ENCODE data around the gene PARD3. TPM values are rescaled to one million over a fixed set of nuclear protein-coding genes. Genes with fewer than 3 reads are reported as not detected.
A peak's percentile ranks its signal among the peaks of the same experiment; 100 is the strongest.

Gene PARD3
- total and polyA plus RNA-seq, 8 donors: 25.6 to 54.5 (median 47.8) TPM

- Histone ChIP-seq H3K4me3 (no peak overlapping the region), H3K4me1 (no peaks in the 10 kb centered on the region), H3K36me3 (no peaks in the 10 kb centered on the region), H3K27me3 (no peaks in the 10 kb centered on the region), H3K9me3 (no peaks in the 10 kb centered on the region), H3K27ac (no peak overlapping the region)
- no peak for TF ChIP-seq CTCF (IDR thresholded peaks at IDR 0.05)
- ATAC-seq (no peak), DNase-seq (no peak)
- intact Hi-C loops (cut with DNase I): no loop called here
Observed at GRCh38 chr10:34294137-34294536, 521.0 kb downstream of the PARD3 start.

GRCh38 chr10:34292675-34293074 is 522.4 kb downstream of the PARD3 start:
- DNase-seq: no peak
- Histone ChIP-seq H3K27me3 (no peaks in the 10 kb centered on the region), H3K4me1 (no peaks in the 10 kb centered on the region), H3K36me3 (no peaks in the 10 kb centered on the region), H3K4me3 (no peak overlapping the region), H3K27ac (no peak overlapping the region), H3K9me3 (no peaks in the 10 kb centered on the region)
- no peak for ATAC-seq
- no peak for TF ChIP-seq CTCF (IDR thresholded peaks at IDR 0.05)
- intact Hi-C loops (cut with DNase I): no loop called here

GRCh38 chr10:34292194-34292565 is 522.9 kb downstream of the PARD3 start:
- Histone ChIP-seq H3K4me1 (no peaks in the 10 kb centered on the region), H3K36me3 (no peaks in the 10 kb centered on the region), H3K27ac (no peak overlapping the region), H3K9me3 (no peaks in the 10 kb centered on the region), H3K4me3 (no peak overlapping the region), H3K27me3 (no peaks in the 10 kb centered on the region)
- no peak for ATAC-seq
- no peak for TF ChIP-seq CTCF (IDR thresholded peaks at IDR 0.05)
- DNase-seq: no peak
- intact Hi-C loops (cut with DNase I): no loop called here

GRCh38 chr10:34291466-34292193 is 523.5 kb downstream of the PARD3 start:
- no peak for DNase-seq
- intact Hi-C loops (cut with DNase I): no loop called here
- no peak for TF ChIP-seq CTCF (IDR thresholded peaks at IDR 0.05)
- Histone ChIP-seq H3K4me1 (no peaks in the 10 kb centered on the region), H3K27ac (peak overlapping the region in 1 of 2 donors; percentile 20), H3K9me3 (no peaks in the 10 kb centered on the region), H3K27me3 (no peaks in the 10 kb centered on the region), H3K36me3 (no peaks in the 10 kb centered on the region), H3K4me3 (no peak overlapping the region)
- ATAC-seq: no peak

- DNase-seq (peak in 2 of 4 donors; percentile 39 to 66), ATAC-seq (peak; percentile 42)
- no peak overlapping the region for H3K4me3 ChIP-seq
- no peaks in the 10 kb centered on the region for H3K36me3 ChIP-seq
- H3K27ac ChIP-seq: no peak overlapping the region
- no peaks in the 10 kb centered on the region for H3K4me1 ChIP-seq
- no peaks in the 10 kb centered on the region for H3K27me3 ChIP-seq
- H3K9me3 ChIP-seq: no peaks in the 10 kb centered on the region
- no peak for TF ChIP-seq CTCF (IDR thresholded peaks at IDR 0.05)
- intact Hi-C loops (cut with DNase I): no loop called here
Observed at GRCh38 chr10:34290412-34291081, 524.5 kb downstream of the PARD3 start.
